ENCODE data around the gene PCDH20.

DNA sequence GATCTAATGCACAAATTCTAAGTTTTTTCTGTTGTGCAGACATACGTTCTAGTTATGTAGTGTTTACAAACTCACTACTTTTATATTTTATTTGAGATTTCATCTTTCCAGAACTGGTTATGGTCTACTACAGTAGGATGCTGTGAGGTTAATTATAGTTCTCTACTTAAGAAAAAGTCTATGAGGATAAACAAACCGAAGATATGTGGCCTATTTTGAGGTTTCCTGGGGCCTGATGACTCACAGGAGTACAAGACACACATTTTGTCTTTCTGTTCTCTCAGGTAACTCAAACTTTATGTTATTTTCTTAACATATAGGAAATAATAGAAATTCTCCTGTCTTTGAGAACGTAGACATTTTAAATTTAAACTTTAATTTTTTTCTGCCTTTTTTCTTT lies 45.1 kb downstream of the PCDH20 start:
- TF ChIP-seq, protein P1, sequence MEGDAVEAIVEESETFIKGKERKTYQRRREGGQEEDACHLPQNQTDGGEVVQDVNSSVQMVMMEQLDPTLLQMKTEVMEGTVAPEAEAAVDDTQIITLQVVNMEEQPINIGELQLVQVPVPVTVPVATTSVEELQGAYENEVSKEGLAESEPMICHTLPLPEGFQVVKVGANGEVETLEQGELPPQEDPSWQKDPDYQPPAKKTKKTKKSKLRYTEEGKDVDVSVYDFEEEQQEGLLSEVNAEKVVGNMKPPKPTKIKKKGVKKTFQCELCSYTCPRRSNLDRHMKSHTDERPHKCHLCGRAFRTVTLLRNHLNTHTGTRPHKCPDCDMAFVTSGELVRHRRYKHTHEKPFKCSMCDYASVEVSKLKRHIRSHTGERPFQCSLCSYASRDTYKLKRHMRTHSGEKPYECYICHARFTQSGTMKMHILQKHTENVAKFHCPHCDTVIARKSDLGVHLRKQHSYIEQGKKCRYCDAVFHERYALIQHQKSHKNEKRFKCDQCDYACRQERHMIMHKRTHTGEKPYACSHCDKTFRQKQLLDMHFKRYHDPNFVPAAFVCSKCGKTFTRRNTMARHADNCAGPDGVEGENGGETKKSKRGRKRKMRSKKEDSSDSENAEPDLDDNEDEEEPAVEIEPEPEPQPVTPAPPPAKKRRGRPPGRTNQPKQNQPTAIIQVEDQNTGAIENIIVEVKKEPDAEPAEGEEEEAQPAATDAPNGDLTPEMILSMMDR (IDR thresholded peaks at IDR 0.05), result no peak
- TF ChIP-seq POLR2A (IDR thresholded peaks at IDR 0.05), result no peak
- TF ChIP-seq POLR2AphosphoS5 (IDR thresholded peaks at IDR 0.05), result no peak

Data from breast epithelium (tissue), 3 donors.